KMS-11 (cell line): Measurements from ENCODE around the gene SLC8A3.

ENCODE experiments used
- H2AFZ ChIP-seq: fragments of 200-600 bp; sonication (generic); 2 replicates; pipeline ENCODE4 v1.6.1; 2016; ENCODE audit warnings: antibody characterized with exemption, mixed run types, low read depth
- H3K27ac ChIP-seq: fragments of 200-600 bp; sonication (generic); 2 replicates; pipeline ENCODE4 v1.6.1; 2016; ENCODE audit warnings: mild to moderate bottlenecking, mixed run types
- H3K27me3 ChIP-seq: fragments of 200-600 bp; sonication (generic); 2 replicates; pipeline ENCODE4 v1.6.1; 2017; ENCODE audit warnings: mild to moderate bottlenecking, low read depth, mixed run types, moderate library complexity; ENCODE audit not compliant: insufficient read depth
- H3K36me3 ChIP-seq: fragments of 200-600 bp; sonication (generic); 2 replicates; pipeline ENCODE4 v1.6.1; 2017; ENCODE audit warnings: mild to moderate bottlenecking, mixed run types; ENCODE audit not compliant: insufficient read depth
- H3K4me1 ChIP-seq: fragments of 200-600 bp; sonication (generic); 2 replicates; pipeline ENCODE4 v1.6.1; 2016; ENCODE audit warnings: mild to moderate bottlenecking, low read depth, mixed run types; ENCODE audit not compliant: poor library complexity, severe bottlenecking
- H3K4me2 ChIP-seq: fragments of 200-600 bp; sonication (generic); 2 replicates; pipeline ENCODE4 v1.7.0; 2016; ENCODE audit warnings: mild to moderate bottlenecking, mixed run types
- H3K4me3 ChIP-seq: fragments of 200-600 bp; sonication (generic); IDR thresholded peaks from 2 replicates; pipeline ENCODE4 v1.6.1; 2017; ENCODE audit warnings: low read depth, low read length, mixed read lengths; ENCODE audit not compliant: insufficient read depth
- H3K79me2 ChIP-seq: fragments of 200-600 bp; sonication (generic); 2 replicates; pipeline ENCODE4 v1.6.1; 2016; ENCODE audit warnings: low read depth, mixed run types; ENCODE audit not compliant: insufficient read depth
- H3K9ac ChIP-seq: fragments of 200-600 bp; sonication (generic); 2 replicates; pipeline ENCODE4 v1.6.1; 2016; ENCODE audit warnings: mild to moderate bottlenecking, mixed run types
- H4K20me1 ChIP-seq: fragments of 200-600 bp; sonication (generic); 2 replicates; pipeline ENCODE4 v1.6.1; 2016; ENCODE audit warnings: mild to moderate bottlenecking, mixed run types; ENCODE audit not compliant: insufficient read depth
- CTCF ChIP-seq: fragments of 200-600 bp; sonication (generic); conservative IDR thresholded peaks from 2 replicates; pipeline ENCODE4 v1.6.1; 2017; ENCODE audit warnings: low read depth, mild to moderate bottlenecking, antibody characterized with exemption, low read length, moderate library complexity, mixed read lengths

The SLC8A3 gene

GRCh38 chr14:69997849-69998248, 190.9 kb downstream of the SLC8A3 start:
- no peak overlapping the region for H3K9ac ChIP-seq
- no peak overlapping the region for H3K27ac ChIP-seq
- TF ChIP-seq CTCF = no peak
- no peaks in the 10 kb centered on the region for H4K20me1 ChIP-seq
- H3K79me2 ChIP-seq = no peaks in the 10 kb centered on the region
- no peaks in the 10 kb centered on the region for H3K36me3 ChIP-seq
- no peak overlapping the region for H2AFZ ChIP-seq
- no peak overlapping the region for H3K4me3 ChIP-seq
- H3K4me1 ChIP-seq = no peaks in the 10 kb centered on the region
- H3K4me2 ChIP-seq = no peak overlapping the region
- H3K27me3 ChIP-seq = no peaks in the 10 kb centered on the region

GRCh38 chr14:69996216-69996615, 192.5 kb downstream of the SLC8A3 start:
- Histone ChIP-seq H4K20me1 (no peaks in the 10 kb centered on the region), H3K4me2 (no peak overlapping the region), H3K27ac (no peak overlapping the region), H3K36me3 (no peaks in the 10 kb centered on the region), H3K27me3 (no peaks in the 10 kb centered on the region), H2AFZ (no peak overlapping the region), H3K4me1 (no peaks in the 10 kb centered on the region), H3K9ac (no peak overlapping the region), H3K4me3 (no peak overlapping the region), H3K79me2 (no peaks in the 10 kb centered on the region)
- TF ChIP-seq CTCF = no peak
